T47D (cell line): ENCODE results near the gene POLD1.

Experiments
- DNase-seq, 2 experiments: peaks; one replicate each; pipeline versions ENCODE4 v3.0.0 to v3.0.0-alpha.2; 2011 to 2012; ENCODE audit warnings: low read depth in 1 of 2, low spot score in 1 of 2
- JUND ChIP-seq: IDR thresholded peaks from 2 replicates; pipeline ENCODE4 v1.6.1; 2012; ENCODE audit warnings: low read depth
- in situ Hi-C: cut with HindIII; loops from 2 replicates; pipeline ENCODE4 v1.10.0; 2016; ENCODE audit warnings: low sequenced_read_pairs, low pct_unique_long_range_greater_than_20kb

POLD1 gene

GRCh38 chr19:50419022-50419579, 35.0 kb downstream of the POLD1 start:
- no peak for DNase-seq
- no peak for TF ChIP-seq JUND
- in situ Hi-C loops: no loop called here

- in situ Hi-C loops: no loop called here
- TF ChIP-seq JUND: no peak
- no peak for DNase-seq
Observed at GRCh38 chr19:50419580-50420035, 35.5 kb downstream of the POLD1 start.

- in situ Hi-C loops: no loop called here
- DNase-seq: no peak
- no peak for TF ChIP-seq JUND
Observed at GRCh38 chr19:50420127-50420526, 36.0 kb downstream of the POLD1 start.

- no peak for DNase-seq
- no peak for TF ChIP-seq JUND
- in situ Hi-C loops: no loop called here
Observed at GRCh38 chr19:50420808-50421207, 36.7 kb downstream of the POLD1 start.

- DNase-seq: no peak
- in situ Hi-C loops: no loop called here
- no peak for TF ChIP-seq JUND
Observed at GRCh38 chr19:50422397-50423278, 38.5 kb downstream of the POLD1 start.

- TF ChIP-seq JUND: no peak
- in situ Hi-C loops: no loop called here
- no peak for DNase-seq
Observed at GRCh38 chr19:50423279-50424113, 39.3 kb downstream of the POLD1 start.

- in situ Hi-C loops: no loop called here
- no peak for DNase-seq
- no peak for TF ChIP-seq JUND
Observed at GRCh38 chr19:50425581-50425980, 41.4 kb downstream of the POLD1 start.

- in situ Hi-C loops: no loop called here
- TF ChIP-seq JUND: no peak
Observed at GRCh38 chr19:50427318-50427925, 43.3 kb downstream of the POLD1 start.

GRCh38 chr19:50427997-50428425, 43.9 kb downstream of the POLD1 start:
- in situ Hi-C loops: no loop called here
- DNase-seq: no peak
- TF ChIP-seq JUND: no peak

More at GRCh38 chr19:50427318-50427925, 43.3 kb downstream of the POLD1 start:
- DNase-seq: no peak

- TF ChIP-seq JUND: no peak
- no peak for DNase-seq
- in situ Hi-C loops: no loop called here
Observed at GRCh38 chr19:50428772-50429463, 44.8 kb downstream of the POLD1 start.

- no peak for TF ChIP-seq JUND
- in situ Hi-C loops: no loop called here
- DNase-seq: no peak
Observed at GRCh38 chr19:50430888-50431342, 46.8 kb downstream of the POLD1 start.
